Breast epithelium (tissue), 4 donors: ENCODE results near the gene TEX13B. TPM values are rescaled to one million over a fixed set of nuclear protein-coding genes. Genes with fewer than 3 reads are reported as not detected.

Experiments used
- DNase-seq, 2 donors: peaks; one replicate each; pipeline ENCODE4 v3.0.0-alpha.2; 2019; ENCODE audit warnings: low spot score in 2 of 2
- H3K27ac ChIP-seq, 2 donors: fragments of 200-600 bp; sonication (generic) in 1 of 2; one replicate each; pipeline ENCODE4 v1.5.1; 2016 to 2019; ENCODE audit warnings: mild to moderate bottlenecking in 1 of 2
- H3K27me3 ChIP-seq, 2 donors: fragments of 200-600 bp; sonication (generic) in 1 of 2; one replicate each; pipeline versions ENCODE4 v1.5.1 to v1.6.0; 2017 to 2019; ENCODE audit warnings: control low read depth in 1 of 2, mild to moderate bottlenecking in 1 of 2
- H3K36me3 ChIP-seq: fragments of 200-600 bp; one replicate; pipeline ENCODE4 v1.5.1; 2019
- H3K4me1 ChIP-seq, 2 donors: fragments of 200-600 bp; sonication (generic); one replicate each; pipeline ENCODE4 v1.5.1; 2016 to 2019; ENCODE audit warnings: control low read depth in 1 of 2
- H3K4me3 ChIP-seq, 3 donors: fragments of 200-600 bp; sonication (generic); 1 replicate in 2 of 3; 2 replicates in 1 of 3; pipeline ENCODE4 v1.5.1; 2016 to 2019; ENCODE audit warnings: mild to moderate bottlenecking in 3 of 3, moderate library complexity in 2 of 3
- H3K9me3 ChIP-seq, 2 donors: fragments of 200-600 bp; sonication (generic) in 1 of 2; one replicate each; pipeline ENCODE4 v1.5.1; 2016 to 2019; ENCODE audit warnings: control low read depth in 1 of 2
- POLR2A ChIP-seq: fragments of 450-650 bp; IDR thresholded peaks from one replicate; pipeline ENCODE4 v1.6.1; 2016; ENCODE audit warnings: antibody characterized with exemption, mild to moderate bottlenecking, moderate library complexity
- POLR2AphosphoS5 ChIP-seq, 3 donors: sonication (generic); formaldehyde crosslinking; IDR thresholded peaks; one replicate each; pipeline ENCODE4 v1.6.1; 2017; ENCODE audit warnings: antibody characterized with exemption in 3 of 3
- intact Hi-C: fragments of 100-400 bp; cut with DNase I; formaldehyde crosslinking; loops from one replicate; pipeline ENCODE4 v1.15.1; 2023; ENCODE audit warnings: low total_unique reads
- total RNA-seq, 3 donors: library from RNA; depleted of rRNA; stranded (reverse); fragments of >200 nt; gene quantifications; one replicate each; pipeline ENCODE4 v1.1.0, GENCODE V29; 2016
- TF ChIP-seq, protein P1 (sequence below), 3 donors: fragments of 450-650 bp; IDR thresholded peaks; one replicate each; pipeline ENCODE4 v1.5.1; 2016 to 2017; ENCODE audit warnings: antibody characterized with exemption in 3 of 3, mild to moderate bottlenecking in 3 of 3, moderate library complexity in 3 of 3

Gene TEX13B, protein sequence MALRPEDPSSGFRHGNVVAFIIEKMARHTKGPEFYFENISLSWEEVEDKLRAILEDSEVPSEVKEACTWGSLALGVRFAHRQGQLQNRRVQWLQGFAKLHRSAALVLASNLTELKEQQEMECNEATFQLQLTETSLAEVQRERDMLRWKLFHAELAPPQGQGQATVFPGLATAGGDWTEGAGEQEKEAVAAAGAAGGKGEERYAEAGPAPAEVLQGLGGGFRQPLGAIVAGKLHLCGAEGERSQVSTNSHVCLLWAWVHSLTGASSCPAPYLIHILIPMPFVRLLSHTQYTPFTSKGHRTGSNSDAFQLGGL
- total RNA-seq, result not detected

DNA sequence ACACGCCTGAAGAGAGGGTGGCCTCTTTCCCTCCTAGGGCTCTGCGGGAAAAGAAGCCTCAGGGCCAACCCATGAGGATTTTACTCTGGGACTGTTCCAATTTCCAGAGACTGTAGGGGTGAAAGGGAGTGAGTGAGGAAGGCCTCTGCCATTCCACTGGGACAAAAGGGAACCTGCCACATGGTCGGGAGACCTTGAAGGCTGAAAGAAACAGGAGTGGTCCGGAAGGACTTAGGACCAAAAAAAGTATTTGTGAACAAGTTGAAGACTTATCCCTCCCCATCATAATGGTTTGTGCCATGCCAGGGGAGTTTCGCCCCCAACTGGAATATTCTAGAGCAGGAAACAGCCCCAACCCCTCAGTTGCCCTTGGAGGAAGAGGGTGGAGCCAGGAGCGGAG lies at the start of gene TEX13B:
Gene TEX13B, minus strand, starts transcription at position 15 of the 400 bp plus-strand sequence. CDS start 243 bp downstream, outside the sequence.
- intact Hi-C loops, result no loop called here
- DNase-seq, result no peak
- H3K4me3 ChIP-seq, result no peak within 1 kb of the TSS
- no peaks in the 10 kb centered on the region for H3K4me1 ChIP-seq
- H3K9me3 ChIP-seq, result no peaks in the 10 kb centered on the region
- H3K27ac ChIP-seq, result no peak within 1 kb of the TSS
- H3K27me3 ChIP-seq, result peaks cover 0 to 35% of the 10 kb centered on the region in 2 donors
- no peak for TF ChIP-seq POLR2A
- TF ChIP-seq, protein P1, sequence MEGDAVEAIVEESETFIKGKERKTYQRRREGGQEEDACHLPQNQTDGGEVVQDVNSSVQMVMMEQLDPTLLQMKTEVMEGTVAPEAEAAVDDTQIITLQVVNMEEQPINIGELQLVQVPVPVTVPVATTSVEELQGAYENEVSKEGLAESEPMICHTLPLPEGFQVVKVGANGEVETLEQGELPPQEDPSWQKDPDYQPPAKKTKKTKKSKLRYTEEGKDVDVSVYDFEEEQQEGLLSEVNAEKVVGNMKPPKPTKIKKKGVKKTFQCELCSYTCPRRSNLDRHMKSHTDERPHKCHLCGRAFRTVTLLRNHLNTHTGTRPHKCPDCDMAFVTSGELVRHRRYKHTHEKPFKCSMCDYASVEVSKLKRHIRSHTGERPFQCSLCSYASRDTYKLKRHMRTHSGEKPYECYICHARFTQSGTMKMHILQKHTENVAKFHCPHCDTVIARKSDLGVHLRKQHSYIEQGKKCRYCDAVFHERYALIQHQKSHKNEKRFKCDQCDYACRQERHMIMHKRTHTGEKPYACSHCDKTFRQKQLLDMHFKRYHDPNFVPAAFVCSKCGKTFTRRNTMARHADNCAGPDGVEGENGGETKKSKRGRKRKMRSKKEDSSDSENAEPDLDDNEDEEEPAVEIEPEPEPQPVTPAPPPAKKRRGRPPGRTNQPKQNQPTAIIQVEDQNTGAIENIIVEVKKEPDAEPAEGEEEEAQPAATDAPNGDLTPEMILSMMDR (IDR thresholded peaks at IDR 0.05), result no peak
- no peak for TF ChIP-seq POLR2AphosphoS5 (IDR thresholded peaks at IDR 0.05)
- H3K36me3 ChIP-seq, result no peaks in the 10 kb centered on the region

DNA sequence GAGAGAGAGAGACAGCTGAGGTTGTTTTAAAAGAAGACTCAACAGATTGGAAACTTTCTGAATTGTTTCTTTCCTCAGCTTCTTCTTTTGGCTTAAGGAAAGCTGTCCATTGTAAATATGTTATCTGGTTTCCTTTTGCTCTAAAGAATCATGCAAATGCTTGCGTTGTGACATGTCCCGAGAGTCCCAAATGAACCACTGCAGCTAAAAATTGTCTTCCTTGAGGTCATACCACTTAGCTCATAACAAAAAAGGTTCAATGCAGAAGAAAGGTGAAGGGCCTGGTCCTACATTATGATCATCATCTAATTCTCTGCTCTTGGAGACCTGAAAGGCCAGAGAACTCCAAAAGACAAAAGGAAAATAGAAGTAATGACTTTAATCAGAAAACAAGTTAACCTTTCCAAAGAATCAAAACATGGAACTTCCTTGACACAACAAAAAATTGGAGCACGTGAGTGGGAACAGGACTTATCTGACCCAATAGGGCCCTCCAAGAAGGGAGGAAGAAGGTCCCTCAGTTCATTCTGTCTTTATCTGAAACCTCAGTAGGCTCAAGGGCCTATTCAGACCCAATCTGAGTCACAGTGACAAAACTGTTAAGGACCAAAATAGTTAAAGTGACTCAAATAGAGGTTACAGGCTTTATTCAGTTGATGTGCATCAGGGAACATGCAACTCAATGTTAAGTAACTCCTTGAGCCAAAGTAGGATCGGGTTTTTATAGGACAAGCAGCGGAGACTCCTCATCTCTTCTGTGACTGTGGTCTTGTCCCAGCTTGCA lies 48.0 kb upstream of the TEX13B start:
- H3K27me3 ChIP-seq, result peaks cover 0 to 54% of the 10 kb centered on the region in 2 donors
- H3K27ac ChIP-seq, result no peak overlapping the region
- H3K4me3 ChIP-seq, result no peak overlapping the region
- TF ChIP-seq, protein P1 (IDR thresholded peaks at IDR 0.05), result no peak
- TF ChIP-seq POLR2AphosphoS5 (IDR thresholded peaks at IDR 0.05) (no peak), POLR2A (no peak)
- no peaks in the 10 kb centered on the region for H3K9me3 ChIP-seq
- intact Hi-C loops, result no loop called here
- no peaks in the 10 kb centered on the region for H3K36me3 ChIP-seq
- no peaks in the 10 kb centered on the region for H3K4me1 ChIP-seq
- DNase-seq, result no peak

DNA sequence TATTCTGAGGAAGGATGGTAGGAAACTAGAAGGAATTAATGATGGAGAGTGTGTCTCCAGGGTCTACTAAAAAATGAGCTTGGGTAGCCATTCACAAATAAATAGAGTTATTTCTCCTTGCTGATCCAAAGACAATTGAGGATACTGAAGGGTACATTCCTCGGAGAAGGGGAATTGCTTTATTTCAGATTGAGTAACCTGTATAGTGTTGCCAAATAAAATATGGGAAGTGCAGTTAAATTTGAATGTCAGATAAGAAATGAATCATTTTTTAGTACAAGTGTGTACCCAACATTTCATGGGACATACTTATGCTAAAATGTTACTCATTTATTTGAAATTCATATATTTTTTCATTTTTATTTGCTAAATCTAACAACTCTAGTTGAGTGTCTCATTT lies 46.7 kb upstream of the TEX13B start:
- DNase-seq, result no peak
- Histone ChIP-seq H3K27me3 (peaks cover 0 to 54% of the 10 kb centered on the region in 2 donors), H3K9me3 (no peaks in the 10 kb centered on the region), H3K4me1 (no peaks in the 10 kb centered on the region), H3K27ac (no peak overlapping the region), H3K4me3 (no peak overlapping the region), H3K36me3 (no peaks in the 10 kb centered on the region)
- intact Hi-C loops, result no loop called here
- TF ChIP-seq POLR2AphosphoS5 (IDR thresholded peaks at IDR 0.05), result no peak
- no peak for TF ChIP-seq POLR2A
- TF ChIP-seq, protein P1 (IDR thresholded peaks at IDR 0.05), result no peak

DNA sequence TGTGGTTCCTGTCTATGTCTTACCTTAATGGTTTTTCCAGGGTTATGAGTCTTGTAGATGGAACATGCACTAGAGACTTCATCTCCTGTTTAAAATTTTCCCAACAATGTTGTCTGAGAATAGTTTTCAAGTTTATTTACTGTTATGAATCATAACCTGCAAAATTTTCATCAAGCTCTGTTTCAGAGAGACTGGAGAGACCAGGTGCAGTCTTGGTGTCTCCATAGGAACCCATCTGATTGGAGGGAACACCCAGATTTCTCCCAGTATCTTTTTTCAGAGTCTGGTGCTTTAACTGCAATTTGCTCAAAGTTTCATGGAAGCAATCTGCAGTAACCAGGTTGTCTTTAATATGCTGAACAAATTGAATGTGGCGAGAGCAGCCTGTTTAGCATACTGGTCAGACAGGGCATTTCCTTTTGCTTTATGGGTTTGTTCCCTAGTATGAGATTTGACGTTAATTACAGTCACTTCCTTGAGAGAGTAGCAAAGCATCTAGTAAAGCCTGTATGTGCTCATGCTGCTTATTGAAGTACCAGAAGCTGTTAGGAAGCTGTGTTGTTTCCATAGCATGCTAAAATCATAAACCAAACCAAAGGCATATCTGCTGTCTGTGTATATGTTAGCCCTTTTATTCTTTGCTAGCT lies 43.9 kb upstream of the TEX13B start:
- TF ChIP-seq POLR2AphosphoS5 (IDR thresholded peaks at IDR 0.05) (no peak), POLR2A (no peak)
- TF ChIP-seq, protein P1 (IDR thresholded peaks at IDR 0.05), result no peak
- no peaks in the 10 kb centered on the region for H3K4me1 ChIP-seq
- peaks cover 0 to 43% of the 10 kb centered on the region in 2 donors for H3K27me3 ChIP-seq
- H3K27ac ChIP-seq, result no peak overlapping the region
- H3K4me3 ChIP-seq, result no peak overlapping the region
- intact Hi-C loops, result no loop called here
- no peaks in the 10 kb centered on the region for H3K9me3 ChIP-seq
- no peak for DNase-seq
- H3K36me3 ChIP-seq, result no peaks in the 10 kb centered on the region
